Measurements from ENCODE around the gene LGALS9. TPM values are rescaled to one million over a fixed set of nuclear protein-coding genes. Genes with fewer than 3 reads are reported as not detected.
"Not testable (repeated sequence)": the region's sequence is repeated elsewhere in the genome, so short reads cannot be mapped to it uniquely, and the experiment has no call there.

Gene LGALS9
- total RNA-seq, 4 donors from 2014 or later = 36.3 to 172 (median 54.3) TPM

DNA sequence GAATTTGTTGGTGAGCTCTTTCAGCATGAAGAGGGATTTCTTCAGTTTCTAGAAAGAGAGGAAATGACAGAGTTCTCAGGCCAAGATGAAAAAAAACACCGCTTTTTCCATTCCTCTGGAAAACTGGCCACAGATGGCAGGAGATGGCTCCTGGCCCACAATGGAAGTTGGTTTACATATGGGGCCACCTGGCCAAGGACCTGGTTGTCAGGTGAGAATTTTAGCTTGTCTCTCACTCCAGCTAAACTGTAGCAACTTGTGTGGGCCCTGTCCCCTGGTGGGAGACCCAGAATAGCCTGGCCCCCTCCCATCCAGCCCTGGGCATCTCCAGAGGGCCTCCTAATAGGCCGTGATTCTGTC is 33.6 kb downstream of the LGALS9 start:
- ATAC-seq (ENCODE audit: low FRiP score) (no peak), DNase-seq (ENCODE audit: low spot score) (no peak)
- TF ChIP-seq, protein P1, sequence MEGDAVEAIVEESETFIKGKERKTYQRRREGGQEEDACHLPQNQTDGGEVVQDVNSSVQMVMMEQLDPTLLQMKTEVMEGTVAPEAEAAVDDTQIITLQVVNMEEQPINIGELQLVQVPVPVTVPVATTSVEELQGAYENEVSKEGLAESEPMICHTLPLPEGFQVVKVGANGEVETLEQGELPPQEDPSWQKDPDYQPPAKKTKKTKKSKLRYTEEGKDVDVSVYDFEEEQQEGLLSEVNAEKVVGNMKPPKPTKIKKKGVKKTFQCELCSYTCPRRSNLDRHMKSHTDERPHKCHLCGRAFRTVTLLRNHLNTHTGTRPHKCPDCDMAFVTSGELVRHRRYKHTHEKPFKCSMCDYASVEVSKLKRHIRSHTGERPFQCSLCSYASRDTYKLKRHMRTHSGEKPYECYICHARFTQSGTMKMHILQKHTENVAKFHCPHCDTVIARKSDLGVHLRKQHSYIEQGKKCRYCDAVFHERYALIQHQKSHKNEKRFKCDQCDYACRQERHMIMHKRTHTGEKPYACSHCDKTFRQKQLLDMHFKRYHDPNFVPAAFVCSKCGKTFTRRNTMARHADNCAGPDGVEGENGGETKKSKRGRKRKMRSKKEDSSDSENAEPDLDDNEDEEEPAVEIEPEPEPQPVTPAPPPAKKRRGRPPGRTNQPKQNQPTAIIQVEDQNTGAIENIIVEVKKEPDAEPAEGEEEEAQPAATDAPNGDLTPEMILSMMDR (IDR thresholded peaks at IDR 0.05) = no peak

DNA sequence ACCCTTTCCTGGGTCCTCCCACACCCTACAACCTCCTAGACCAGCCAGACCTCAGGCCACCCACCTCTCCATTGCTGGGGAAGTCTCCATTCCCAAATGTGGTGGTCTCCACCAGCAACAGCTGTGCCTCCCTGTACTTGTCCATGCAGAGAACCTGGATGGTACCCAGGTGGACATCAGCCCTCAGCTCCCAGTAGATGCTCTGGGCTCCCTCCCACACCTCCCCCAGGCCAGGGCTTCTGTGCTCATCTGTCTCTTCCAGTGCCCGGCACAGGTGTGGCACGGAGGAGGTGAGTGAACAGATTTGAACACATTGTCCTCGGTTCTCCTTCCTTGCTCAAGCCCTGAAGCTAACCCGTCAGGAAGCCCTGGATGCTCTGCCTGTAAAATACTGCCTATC is 34.6 kb downstream of the LGALS9 start:
- TF ChIP-seq, protein P1 (IDR thresholded peaks at IDR 0.05) = no peak
- DNase-seq (ENCODE audit: low spot score) (no peak), ATAC-seq (ENCODE audit: low FRiP score) (no peak)

DNA sequence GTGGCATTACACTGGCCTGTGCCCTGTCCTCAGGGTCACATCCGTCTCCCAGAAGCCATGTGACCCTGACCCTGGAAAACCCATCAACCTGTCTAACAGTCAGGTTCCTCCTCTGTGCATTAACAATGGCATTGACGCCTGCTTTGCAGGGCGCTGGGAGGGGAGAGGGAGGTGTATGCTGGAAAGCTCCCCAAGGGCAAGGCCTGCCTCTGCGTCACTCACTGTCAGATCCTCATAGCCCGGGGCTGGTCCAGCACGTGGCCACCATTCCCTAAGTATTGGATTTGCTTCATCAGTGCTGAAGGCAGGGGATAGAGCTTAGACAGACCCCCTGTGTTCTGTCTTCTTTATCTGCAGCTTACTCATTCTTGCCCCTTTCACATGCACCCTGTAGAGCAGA is 35.3 kb downstream of the LGALS9 start:
- DNase-seq (ENCODE audit: low spot score); ATAC-seq (ENCODE audit: low FRiP score): not testable (repeated sequence)

DNA sequence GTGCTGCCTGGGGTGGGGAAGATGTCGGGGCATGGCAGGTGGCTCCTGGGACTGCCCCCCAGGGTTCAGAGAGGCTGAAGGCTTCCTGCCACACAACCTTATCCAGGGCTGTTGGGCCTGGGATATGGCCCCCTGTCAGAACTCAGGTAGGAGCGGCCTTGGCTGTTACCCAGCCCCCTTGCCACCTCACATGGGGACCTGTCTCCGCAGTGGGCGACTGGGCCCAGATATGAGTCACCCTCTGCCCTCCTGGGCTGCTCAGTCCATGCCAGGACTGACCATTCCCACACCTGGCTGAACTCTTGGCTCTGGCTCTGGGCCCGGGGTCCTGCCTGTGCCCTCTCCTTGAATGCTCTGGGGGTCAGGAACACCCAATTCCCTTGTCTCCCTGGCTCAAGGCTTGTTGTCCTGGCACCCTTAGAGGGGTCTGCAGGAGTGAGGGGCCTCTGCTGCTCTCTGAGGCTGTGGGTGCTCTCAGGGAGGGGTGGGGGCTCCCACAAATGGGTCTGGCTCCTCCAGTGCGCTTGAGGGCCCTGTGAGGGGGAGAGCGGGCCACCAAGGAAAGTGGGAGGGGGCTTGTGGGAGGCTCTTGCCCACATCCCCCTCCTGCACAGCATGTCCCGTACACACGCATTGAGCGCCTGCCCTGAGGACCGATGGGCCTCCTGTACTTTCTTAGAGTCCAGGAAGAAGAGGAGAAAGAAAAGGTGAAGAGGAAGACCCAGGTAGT is 36.0 kb downstream of the LGALS9 start:
- DNase-seq (ENCODE audit: low spot score) (no peak), ATAC-seq (ENCODE audit: low FRiP score) (no peak)
- TF ChIP-seq, protein P1 (IDR thresholded peaks at IDR 0.05) = no peak

DNA sequence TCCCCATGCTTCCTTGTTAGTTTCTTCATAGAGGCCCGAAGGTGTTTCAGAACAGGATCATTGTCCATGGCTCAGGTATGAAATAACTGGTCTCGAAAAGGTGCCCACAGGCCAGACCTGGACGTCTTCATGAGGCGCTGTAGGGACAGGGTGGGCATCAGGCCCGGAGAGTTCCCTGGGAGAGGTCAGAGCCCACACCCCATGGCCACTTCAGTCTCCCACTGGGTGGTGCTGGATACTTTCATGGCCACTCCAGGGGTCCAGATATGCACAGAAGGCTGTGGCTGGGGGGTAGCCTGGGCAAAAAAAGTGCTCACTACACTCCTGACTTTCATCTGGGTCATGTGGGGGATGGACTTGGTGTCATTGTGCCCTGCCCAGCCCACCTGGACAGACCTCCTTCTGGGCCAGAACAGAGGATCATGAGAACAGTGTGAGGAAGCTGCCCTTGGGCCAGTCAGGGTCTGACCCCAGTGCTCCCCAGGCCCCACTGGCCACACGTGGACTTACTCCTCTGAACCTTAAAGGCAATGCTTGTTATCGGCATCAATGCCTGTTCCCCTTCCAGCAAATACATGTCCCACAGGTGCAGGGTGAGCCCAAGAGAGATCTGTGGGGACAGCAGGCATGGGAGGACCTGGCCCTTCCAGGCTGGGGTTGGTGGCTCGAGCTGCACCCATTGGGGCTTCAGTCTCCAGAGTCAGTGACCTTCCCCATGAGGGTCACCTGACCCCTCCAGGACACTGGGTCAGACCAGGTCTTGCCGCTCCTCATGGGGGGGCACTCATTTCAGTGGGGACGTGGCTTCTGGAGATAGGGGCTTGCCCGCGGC is 36.9 kb downstream of the LGALS9 start:
- ATAC-seq (ENCODE audit: low FRiP score) = no peak

DNA sequence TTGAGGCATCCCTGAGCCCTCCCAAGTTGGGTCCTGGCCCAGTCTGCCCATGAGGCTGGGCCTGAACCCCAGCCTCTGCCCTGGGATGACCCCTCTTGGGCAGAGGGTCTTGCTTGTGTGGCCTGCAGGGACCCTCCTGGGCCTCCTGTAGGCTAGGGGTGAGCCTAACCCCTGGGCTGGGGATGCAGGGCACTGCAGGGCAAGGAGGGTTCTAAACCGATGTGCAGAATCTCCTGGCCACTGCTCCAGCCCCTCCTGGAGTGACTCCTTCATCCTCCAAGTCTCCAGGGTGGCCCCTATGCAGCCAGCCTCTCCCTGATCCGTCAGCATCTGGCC is 37.5 kb downstream of the LGALS9 start:
- TF ChIP-seq, protein P1 (IDR thresholded peaks at IDR 0.05) = no peak
- no peak for DNase-seq (ENCODE audit: low spot score)
- no peak for ATAC-seq (ENCODE audit: low FRiP score)

More for the DNA sequence above, 36.9 kb downstream of the LGALS9 start:
- no peak for DNase-seq (ENCODE audit: low spot score)
- TF ChIP-seq, protein P1 (IDR thresholded peaks at IDR 0.05) = no peak

DNA sequence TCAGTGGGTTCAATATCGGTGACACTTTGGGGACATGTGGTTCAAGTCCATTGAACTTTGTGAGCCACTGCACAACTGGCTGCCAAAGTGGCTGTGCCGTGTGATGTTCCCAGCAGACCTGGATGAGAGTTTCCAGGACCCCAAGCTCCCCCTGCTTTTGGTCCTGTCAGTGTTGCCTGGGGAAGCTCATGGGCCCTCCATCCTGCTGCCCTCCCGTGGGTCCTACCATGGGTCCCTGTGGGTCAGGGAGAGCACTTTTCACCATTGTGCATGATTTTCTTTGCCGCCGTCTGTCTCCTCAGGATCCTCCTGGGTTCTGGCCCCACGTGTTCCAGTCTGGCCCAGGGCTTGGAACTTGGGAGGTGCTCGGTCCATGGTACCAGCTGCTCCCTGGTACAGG is 38.1 kb downstream of the LGALS9 start:
- TF ChIP-seq, protein P1 (IDR thresholded peaks at IDR 0.05) = no peak
- DNase-seq (ENCODE audit: low spot score) (no peak), ATAC-seq (ENCODE audit: low FRiP score) (no peak)
